PC-9 (cell line): ENCODE data around the gene OXGR1. TPM values are rescaled to one million over a fixed set of nuclear protein-coding genes. Genes with fewer than 3 reads are reported as not detected.

Experiments used
- BruUV-seq: library from RNA; stranded (reverse); fragments of 400-500 nt; replicated peaks from 2 replicates; lab custom pipeline; 2021; lab: Mats Ljungman, UMichigan
- CTCF ChIA-PET: fragments of 300-600 bp; sonication (Branson Sonifier 250); formaldehyde crosslinking; loops from one replicate; lab custom pipeline; 2022; ENCODE audit warnings: antibody characterized with exemption; lab: Charles Lee
- POLR2A ChIA-PET: fragments of 300-600 bp; sonication (Branson Sonifier 250); formaldehyde crosslinking; loops from one replicate; lab custom pipeline; 2022; ENCODE audit warnings: antibody characterized with exemption; ENCODE audit not compliant: unreplicated experiment; lab: Charles Lee
- DNase-seq, 2 experiments: peaks; one replicate each; pipeline versions ENCODE4 v3.0.0 to v3.0.0-alpha.2; 2015 to 2022; ENCODE audit warnings: mixed read lengths in 1 of 2
- H2AFZ ChIP-seq: fragments of 200-600 bp; sonication (generic); 2 replicates; pipeline ENCODE4 v1.8.1; 2017; ENCODE audit warnings: antibody characterized with exemption
- H3F3A ChIP-seq: fragments of 200-600 bp; sonication (generic); 2 replicates; pipeline ENCODE4 v1.8.1; 2017; ENCODE audit warnings: antibody characterized with exemption, mild to moderate bottlenecking, low read depth; ENCODE audit not compliant: insufficient read depth
- H3K27ac ChIP-seq: fragments of 200-600 bp; sonication (generic); 2 replicates; pipeline ENCODE4 v1.6.1; 2016; ENCODE audit warnings: mixed run types
- H3K27me3 ChIP-seq: fragments of 200-600 bp; sonication (generic); 2 replicates; pipeline ENCODE4 v1.6.1; 2016; ENCODE audit warnings: low read depth, mixed run types; ENCODE audit not compliant: insufficient read depth
- H3K36me3 ChIP-seq: fragments of 200-600 bp; sonication (generic); 2 replicates; pipeline ENCODE4 v1.6.1; 2016; ENCODE audit warnings: low read depth, mixed run types
- H3K4me1 ChIP-seq: fragments of 200-600 bp; sonication (generic); replicated peaks from 2 replicates; pipeline ENCODE4 v1.6.1; 2016; ENCODE audit warnings: mixed run types; ENCODE audit not compliant: insufficient read depth
- H3K4me2 ChIP-seq: fragments of 200-600 bp; sonication (generic); 2 replicates; pipeline ENCODE4 v1.6.1; 2017; ENCODE audit warnings: mixed run types
- H3K4me3 ChIP-seq: fragments of 200-600 bp; sonication (generic); 2 replicates; pipeline ENCODE4 v1.6.1; 2016; ENCODE audit warnings: mixed run types
- H3K79me2 ChIP-seq: fragments of 200-600 bp; sonication (generic); 2 replicates; pipeline ENCODE4 v1.6.1; 2017; ENCODE audit warnings: low read depth, mixed run types
- H3K9me2 ChIP-seq: fragments of 200-600 bp; sonication (generic); 2 replicates; pipeline ENCODE4 v1.8.1; 2017; ENCODE audit warnings: mild to moderate bottlenecking; ENCODE audit not compliant: insufficient read depth
- H3K9me3 ChIP-seq: fragments of 200-600 bp; sonication (generic); 2 replicates; pipeline ENCODE4 v1.8.1; 2016; ENCODE audit warnings: low read depth; ENCODE audit not compliant: insufficient read depth
- H4K20me1 ChIP-seq: fragments of 200-600 bp; sonication (generic); 2 replicates; pipeline ENCODE4 v1.8.1; 2017; ENCODE audit not compliant: insufficient read depth
- CTCF ChIP-seq: fragments of 200-600 bp; sonication (generic); conservative IDR thresholded peaks from 2 replicates; pipeline ENCODE4 v1.6.1; 2017; ENCODE audit warnings: mixed run types, antibody characterized with exemption, mild to moderate bottlenecking, moderate library complexity
- EZH2 ChIP-seq: fragments of 200-600 bp; sonication (generic); IDR thresholded peaks from 2 replicates; pipeline ENCODE4 v1.8.0; 2017; ENCODE audit warnings: antibody characterized with exemption, low read depth
- intact Hi-C: fragments of 100-400 bp; cut with micrococcal nuclease; formaldehyde crosslinking; loops from one replicate; pipeline ENCODE4 v1.10.0; 2022; ENCODE audit not compliant: unreplicated experiment
- total RNA-seq: library from RNA; stranded (reverse); gene quantifications from 2 replicates; pipeline ENCODE4 v1.2.3, GENCODE V29; 2021

The OXGR1 gene
- total RNA-seq, 1 experiment from 2014 or later: not detected

GRCh38 chr13:97012251-97013048 is 18.2 kb upstream of the OXGR1 start:
- Histone ChIP-seq H3K9me3 (no peaks in the 10 kb centered on the region), H3K36me3 (no peaks in the 10 kb centered on the region), H3K4me3 (no peak overlapping the region), H3K79me2 (no peaks in the 10 kb centered on the region), H3K4me2 (no peak overlapping the region), H3K9me2 (no peaks in the 10 kb centered on the region; the same call in 1 of the 2 replicates), H3K27me3 (no peaks in the 10 kb centered on the region), H4K20me1 (no peaks in the 10 kb centered on the region), H3K27ac (no peak overlapping the region), H3K4me1 (no peaks in the 10 kb centered on the region), H3F3A (no peaks in the 10 kb centered on the region), H2AFZ (no peak overlapping the region)
- BruUV-seq: no TSS peak
- POLR2A ChIA-PET: no interaction called here
- CTCF ChIA-PET: interaction anchor here (0.7 kb wide), 1 partner anchor 348 kb away, joined by 4 read pairs; no protein-coding TSS in a partner anchor
- TF ChIP-seq EZH2 (no peak), CTCF (no peak)
- DNase-seq: no peak
- intact Hi-C loops: no loop called here

- TF ChIP-seq EZH2 (no peak), CTCF (no peak)
- BruUV-seq: no TSS peak
- Histone ChIP-seq H3K9me3 (no peaks in the 10 kb centered on the region), H3K9me2 (no peaks in the 10 kb centered on the region; the same call in 1 of the 2 replicates), H3K27me3 (no peaks in the 10 kb centered on the region), H4K20me1 (no peaks in the 10 kb centered on the region), H2AFZ (no peak overlapping the region), H3K4me1 (no peaks in the 10 kb centered on the region), H3K4me2 (no peak overlapping the region), H3K79me2 (no peaks in the 10 kb centered on the region), H3K27ac (no peak overlapping the region), H3K36me3 (no peaks in the 10 kb centered on the region), H3F3A (no peaks in the 10 kb centered on the region), H3K4me3 (no peak overlapping the region)
- no peak for DNase-seq
- POLR2A ChIA-PET: no interaction called here
- CTCF ChIA-PET: interaction anchor here (0.5 to 0.7 kb wide), 2 partner anchors 285 to 348 kb away, joined by 4 to 10 read pairs; no protein-coding TSS in a partner anchor
- intact Hi-C loops: no loop called here
Measured at GRCh38 chr13:97011446-97012131, 17.3 kb upstream of the OXGR1 start.

- H3F3A ChIP-seq: no peaks in the 10 kb centered on the region
- H4K20me1 ChIP-seq: no peaks in the 10 kb centered on the region
- no peaks in the 10 kb centered on the region for H3K36me3 ChIP-seq
- TF ChIP-seq EZH2 (no peak), CTCF (no peak)
- no peak overlapping the region for H3K4me2 ChIP-seq
- intact Hi-C loops: no loop called here
- POLR2A ChIA-PET: no interaction called here
- no peak overlapping the region for H2AFZ ChIP-seq
- DNase-seq: no peak
- CTCF ChIA-PET: no interaction called here
- H3K27me3 ChIP-seq: no peaks in the 10 kb centered on the region
- H3K9me2 ChIP-seq: no peaks in the 10 kb centered on the region; the same call in 1 of the 2 replicates
- H3K4me1 ChIP-seq: 0 out of 2 replicates have a peak, but pooled peaks cover 10% of the 10 kb centered on the region
- no peaks in the 10 kb centered on the region for H3K79me2 ChIP-seq
- H3K27ac ChIP-seq: no peak overlapping the region
- no TSS peak for BruUV-seq
- H3K9me3 ChIP-seq: no peaks in the 10 kb centered on the region
- no peak overlapping the region for H3K4me3 ChIP-seq
Measured at GRCh38 chr13:97008643-97009042, 14.4 kb upstream of the OXGR1 start.
